ENCODE results near the gene GABRB3.

GRCh38 chr15:26651909-26652308, 121.0 kb downstream of the GABRB3 start:
- no peak for TF ChIP-seq POLR2AphosphoS5 (IDR thresholded peaks at IDR 0.05)
- no peak for TF ChIP-seq CTCF (IDR thresholded peaks at IDR 0.05 in 8 of 11, conservative IDR thresholded peaks at IDR 0.05 in 3 of 11)
- no peak for TF ChIP-seq POLR2A (IDR thresholded peaks at IDR 0.05)

All from spleen (tissue), 7 donors.